ENCODE measurements around the gene RBM4.

The RBM4 gene

DNA sequence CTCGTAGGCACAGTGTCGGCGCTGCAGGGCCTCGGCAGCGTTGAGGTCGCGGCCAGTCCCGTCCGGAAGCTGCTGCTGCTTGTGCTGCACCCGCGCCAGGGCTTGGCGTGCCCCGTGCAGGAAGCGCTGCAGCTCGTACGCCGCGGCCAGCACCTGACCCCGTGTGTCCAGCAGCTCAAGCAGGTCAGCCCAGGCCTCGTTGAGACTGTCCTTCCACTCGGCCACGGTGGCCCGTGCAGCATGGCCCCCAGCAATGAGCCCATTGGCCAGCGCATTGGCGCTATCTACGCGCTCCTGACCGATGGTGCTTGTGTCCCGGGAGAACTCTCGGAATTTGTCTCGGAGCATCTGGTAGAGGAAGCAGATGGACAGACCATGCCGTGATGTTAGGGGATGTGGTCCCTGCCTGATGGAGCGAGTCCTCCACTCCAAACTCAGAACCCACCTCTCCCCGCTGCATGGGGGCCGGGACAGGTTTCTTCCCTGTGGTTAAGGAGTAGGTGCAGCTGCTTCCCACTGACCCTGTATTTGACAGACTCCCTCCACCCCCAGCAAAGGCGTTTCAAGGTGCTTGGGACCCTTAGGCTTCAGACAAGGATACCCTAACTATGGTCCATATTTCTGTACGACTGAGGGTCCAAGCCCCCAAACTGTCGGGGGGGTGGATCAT lies 52.9 kb downstream of the RBM4 start:
- DNase-seq, result no peak

DNA sequence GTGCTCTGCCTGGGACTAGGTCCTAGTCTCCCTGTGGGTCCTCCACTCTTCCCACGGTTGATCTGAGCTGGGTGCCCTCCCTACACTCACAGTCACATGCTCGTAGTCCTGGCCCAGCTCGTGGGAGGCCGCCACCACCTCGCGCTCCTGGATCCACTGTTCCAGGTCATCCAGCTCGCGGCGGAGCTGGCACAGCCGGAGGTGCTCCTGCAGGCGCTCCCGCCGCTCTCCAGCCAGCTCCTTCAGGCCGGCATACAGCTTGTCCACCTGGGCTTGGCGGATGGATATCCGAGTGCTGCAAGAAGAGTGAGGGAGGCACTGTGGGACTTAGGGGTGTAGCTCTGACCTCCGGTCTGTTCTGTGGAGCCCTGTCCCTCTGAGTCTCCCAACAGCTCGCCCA lies 53.9 kb downstream of the RBM4 start:
- DNase-seq, result no peak

- no peak for DNase-seq
Observed at GRCh38 chr11:66692871-66693331, 54.4 kb downstream of the RBM4 start.

GRCh38 chr11:66693356-66694055 lies 55.0 kb downstream of the RBM4 start:
- DNase-seq, result no peak

DNA sequence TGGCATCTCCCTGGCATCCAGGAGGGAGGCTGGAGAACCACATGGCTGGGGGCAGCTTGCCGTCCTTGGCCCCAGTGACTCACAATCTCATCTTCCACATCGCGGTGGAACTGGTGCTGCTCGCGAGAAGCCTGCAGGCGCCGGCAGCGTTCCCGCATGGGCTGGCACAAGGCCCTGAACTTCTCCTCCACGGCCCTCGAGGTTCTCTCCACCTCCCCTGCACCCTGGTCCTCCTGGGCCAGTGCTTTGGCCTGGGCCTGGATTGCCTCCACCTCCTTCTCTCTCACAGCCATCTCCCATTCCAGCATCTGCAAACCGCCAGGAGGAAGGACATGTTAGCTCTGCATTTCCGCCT lies 55.5 kb downstream of the RBM4 start:
- no peak for DNase-seq

DNA sequence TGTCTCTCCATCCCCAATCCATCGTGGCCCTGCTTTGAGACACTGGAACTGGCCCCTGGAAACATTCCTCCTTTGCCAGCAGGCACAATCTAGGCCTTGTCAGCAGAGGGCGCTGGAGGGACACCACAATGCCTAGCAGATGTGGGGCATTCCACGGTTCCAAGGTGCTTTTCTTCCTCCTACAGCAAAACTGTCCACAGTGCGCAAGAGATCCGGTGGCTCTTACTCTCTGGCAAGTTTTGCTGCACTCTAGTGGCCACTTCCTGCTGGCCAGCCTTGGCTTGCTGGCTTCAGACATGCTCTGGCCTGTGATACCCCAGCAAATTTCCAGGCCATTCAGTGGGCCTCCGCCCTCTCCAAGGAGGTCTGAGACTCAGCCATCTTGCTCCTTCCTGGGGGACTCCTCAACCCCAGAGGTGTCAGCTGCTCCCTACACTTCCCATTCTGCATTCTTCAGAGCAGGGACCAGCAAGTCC lies 56.3 kb downstream of the RBM4 start:
- peak; percentile 55 for DNase-seq
